ENCODE results near the gene CD99L2. TPM values are rescaled to one million over a fixed set of nuclear protein-coding genes. Genes with fewer than 3 reads are reported as not detected.

The CD99L2 gene
- total RNA-seq, 2 donors from 2014 or later, result 12.3 to 15.4 TPM

- no peak overlapping the region for H3K9ac ChIP-seq (ENCODE audit: low read depth in 2 of 2, low read length in 2 of 2)
- intact Hi-C loops (cut with DNase I), result no loop called here
- H3K9me3 ChIP-seq, result no peaks in the 10 kb centered on the region
Observed at GRCh38 chrX:150849996-150850720, 48.3 kb downstream of the CD99L2 start.

GRCh38 chrX:150849486-150849885 is 49.0 kb downstream of the CD99L2 start:
- H3K4me1 ChIP-seq, result no peaks in the 10 kb centered on the region
- no peak overlapping the region for H3K9ac ChIP-seq (ENCODE audit: low read depth in 2 of 2, low read length in 2 of 2)
- TF ChIP-seq, protein P1, sequence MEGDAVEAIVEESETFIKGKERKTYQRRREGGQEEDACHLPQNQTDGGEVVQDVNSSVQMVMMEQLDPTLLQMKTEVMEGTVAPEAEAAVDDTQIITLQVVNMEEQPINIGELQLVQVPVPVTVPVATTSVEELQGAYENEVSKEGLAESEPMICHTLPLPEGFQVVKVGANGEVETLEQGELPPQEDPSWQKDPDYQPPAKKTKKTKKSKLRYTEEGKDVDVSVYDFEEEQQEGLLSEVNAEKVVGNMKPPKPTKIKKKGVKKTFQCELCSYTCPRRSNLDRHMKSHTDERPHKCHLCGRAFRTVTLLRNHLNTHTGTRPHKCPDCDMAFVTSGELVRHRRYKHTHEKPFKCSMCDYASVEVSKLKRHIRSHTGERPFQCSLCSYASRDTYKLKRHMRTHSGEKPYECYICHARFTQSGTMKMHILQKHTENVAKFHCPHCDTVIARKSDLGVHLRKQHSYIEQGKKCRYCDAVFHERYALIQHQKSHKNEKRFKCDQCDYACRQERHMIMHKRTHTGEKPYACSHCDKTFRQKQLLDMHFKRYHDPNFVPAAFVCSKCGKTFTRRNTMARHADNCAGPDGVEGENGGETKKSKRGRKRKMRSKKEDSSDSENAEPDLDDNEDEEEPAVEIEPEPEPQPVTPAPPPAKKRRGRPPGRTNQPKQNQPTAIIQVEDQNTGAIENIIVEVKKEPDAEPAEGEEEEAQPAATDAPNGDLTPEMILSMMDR (IDR thresholded peaks at IDR 0.05), result no peak
- no peaks in the 10 kb centered on the region for H3K9me3 ChIP-seq
- H3K27ac ChIP-seq, result no peak overlapping the region
- DNase-seq, result no peak
- H3K36me3 ChIP-seq, result no peaks in the 10 kb centered on the region
- no peaks in the 10 kb centered on the region for H3K27me3 ChIP-seq
- intact Hi-C loops (cut with DNase I), result no loop called here
- H3K4me3 ChIP-seq, result no peak overlapping the region

More at GRCh38 chrX:150849996-150850720, 48.3 kb downstream of the CD99L2 start:
- no peaks in the 10 kb centered on the region for H3K4me1 ChIP-seq
- H3K27me3 ChIP-seq, result no peaks in the 10 kb centered on the region
- no peak overlapping the region for H3K27ac ChIP-seq
- TF ChIP-seq, protein P1 (IDR thresholded peaks at IDR 0.05), result no peak
- no peak for DNase-seq
- H3K36me3 ChIP-seq, result no peaks in the 10 kb centered on the region
- H3K4me3 ChIP-seq, result no peak overlapping the region

- TF ChIP-seq, protein P1 (IDR thresholded peaks at IDR 0.05), result no peak
- intact Hi-C loops (cut with DNase I), result no loop called here
- H3K4me3 ChIP-seq, result no peak overlapping the region
- no peak overlapping the region for H3K27ac ChIP-seq
- H3K4me1 ChIP-seq, result no peaks in the 10 kb centered on the region
- DNase-seq, result peak; percentile 36
- H3K36me3 ChIP-seq, result no peaks in the 10 kb centered on the region
- no peaks in the 10 kb centered on the region for H3K9me3 ChIP-seq
- no peaks in the 10 kb centered on the region for H3K27me3 ChIP-seq
- no peak overlapping the region for H3K9ac ChIP-seq (ENCODE audit: low read depth in 2 of 2, low read length in 2 of 2)
Observed at GRCh38 chrX:150848914-150849365, 49.5 kb downstream of the CD99L2 start.

- intact Hi-C loops (cut with DNase I), result no loop called here
- Histone ChIP-seq H3K27me3 (no peaks in the 10 kb centered on the region), H3K4me1 (no peaks in the 10 kb centered on the region), H3K36me3 (no peaks in the 10 kb centered on the region), H3K9ac (ENCODE audit: low read depth in 2 of 2, low read length in 2 of 2) (no peak overlapping the region), H3K9me3 (no peaks in the 10 kb centered on the region), H3K27ac (no peak overlapping the region), H3K4me3 (no peak overlapping the region)
- TF ChIP-seq, protein P1 (IDR thresholded peaks at IDR 0.05), result no peak
- DNase-seq, result no peak
Observed at GRCh38 chrX:150847088-150847487, 51.4 kb downstream of the CD99L2 start.

GRCh38 chrX:150846130-150846529 is 52.3 kb downstream of the CD99L2 start:
- Histone ChIP-seq H3K4me1 (no peaks in the 10 kb centered on the region), H3K4me3 (no peak overlapping the region), H3K27ac (no peak overlapping the region), H3K9me3 (no peaks in the 10 kb centered on the region), H3K9ac (ENCODE audit: low read depth in 2 of 2, low read length in 2 of 2) (no peak overlapping the region), H3K27me3 (no peaks in the 10 kb centered on the region), H3K36me3 (no peaks in the 10 kb centered on the region)
- DNase-seq, result no peak
- TF ChIP-seq, protein P1 (IDR thresholded peaks at IDR 0.05), result no peak
- intact Hi-C loops (cut with DNase I), result no loop called here
